Activated CD4-positive, alpha-beta T cell treated with anti-CD3 and anti-CD28 coated beads, Interleukin-2, amount 50 U/mL, for 24 hours (primary cell): Measurements from ENCODE around the gene NRG3.

Experiments used
- DNase-seq, 2 donors: peaks; one replicate each; pipeline ENCODE4 v3.0.0-alpha.2; 2020; ENCODE audit warnings: low read depth in 1 of 2, low spot score in 1 of 2

The NRG3 gene

GRCh38 chr10:82462910-82463551, 588.0 kb downstream of the NRG3 start:
- DNase-seq = no peak

GRCh38 chr10:82463614-82464013, 588.6 kb downstream of the NRG3 start:
- no peak for DNase-seq

GRCh38 chr10:82464191-82464818, 589.3 kb downstream of the NRG3 start:
- DNase-seq = no peak

- no peak for DNase-seq
Measured at GRCh38 chr10:82464966-82465365, 590.0 kb downstream of the NRG3 start.

- DNase-seq = no peak
Measured at GRCh38 chr10:82468453-82468852, 593.5 kb downstream of the NRG3 start.

- DNase-seq = no peak
Measured at GRCh38 chr10:82472406-82473335, 597.7 kb downstream of the NRG3 start.

GRCh38 chr10:82477776-82478175, 602.8 kb downstream of the NRG3 start:
- DNase-seq = no peak

GRCh38 chr10:82492647-82493046, 617.7 kb downstream of the NRG3 start:
- DNase-seq = no peak

GRCh38 chr10:82496114-82496513, 621.1 kb downstream of the NRG3 start:
- DNase-seq = no peak

- DNase-seq = no peak
Measured at GRCh38 chr10:82497439-82497838, 622.4 kb downstream of the NRG3 start.

- no peak for DNase-seq
Measured at GRCh38 chr10:82498976-82499375, 624.0 kb downstream of the NRG3 start.

- DNase-seq = no peak
Measured at GRCh38 chr10:82505009-82505408, 630.0 kb downstream of the NRG3 start.

- DNase-seq = no peak
Measured at GRCh38 chr10:82506680-82507376, 631.8 kb downstream of the NRG3 start.

GRCh38 chr10:82515256-82515655, 640.3 kb downstream of the NRG3 start:
- DNase-seq = no peak

- DNase-seq = no peak
Measured at GRCh38 chr10:82529062-82529461, 654.1 kb downstream of the NRG3 start.

- no peak for DNase-seq
Measured at GRCh38 chr10:82535457-82535856, 660.5 kb downstream of the NRG3 start.

GRCh38 chr10:82536668-82537067, 661.7 kb downstream of the NRG3 start:
- no peak for DNase-seq

GRCh38 chr10:82538272-82538671, 663.3 kb downstream of the NRG3 start:
- DNase-seq = no peak

- DNase-seq = no peak
Measured at GRCh38 chr10:82543631-82544030, 668.6 kb downstream of the NRG3 start.

GRCh38 chr10:82544377-82544776, 669.4 kb downstream of the NRG3 start:
- no peak for DNase-seq

GRCh38 chr10:82551506-82551905, 676.5 kb downstream of the NRG3 start:
- DNase-seq = no peak
